ENCODE measurements around the gene CCDC27.

The CCDC27 gene

DNA sequence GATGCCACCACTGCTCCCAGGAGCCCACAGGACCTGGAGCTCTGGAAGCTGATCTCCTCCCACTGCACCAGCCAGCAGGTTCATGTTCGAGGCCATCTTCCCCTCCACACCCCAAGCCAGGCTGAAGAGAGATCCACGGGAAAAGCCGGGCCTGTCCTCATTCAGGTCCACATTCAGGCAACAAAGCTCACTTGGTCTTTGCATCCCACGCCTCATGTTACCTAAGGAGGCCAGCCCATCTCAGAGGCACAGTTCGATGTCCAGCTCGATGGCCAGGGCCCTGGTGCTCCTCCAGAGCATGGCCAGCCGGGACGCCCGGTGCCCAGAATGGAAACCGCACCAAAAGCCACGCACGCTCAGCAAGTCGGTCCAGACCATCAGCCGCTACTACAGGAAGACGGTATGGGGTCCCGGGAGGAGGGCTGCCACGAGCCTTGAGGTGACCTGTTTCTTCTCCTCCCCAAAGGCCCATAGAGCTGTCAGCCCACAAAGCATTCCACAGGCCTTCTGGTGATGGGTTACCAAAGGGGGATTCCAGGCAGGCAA lies at the start of gene CCDC27:
Gene CCDC27, plus strand, starts transcription at position 51 of the 546 bp plus-strand sequence. Its CDS starts 32 bp downstream, at position 83.
- no peak for DNase-seq

DNA sequence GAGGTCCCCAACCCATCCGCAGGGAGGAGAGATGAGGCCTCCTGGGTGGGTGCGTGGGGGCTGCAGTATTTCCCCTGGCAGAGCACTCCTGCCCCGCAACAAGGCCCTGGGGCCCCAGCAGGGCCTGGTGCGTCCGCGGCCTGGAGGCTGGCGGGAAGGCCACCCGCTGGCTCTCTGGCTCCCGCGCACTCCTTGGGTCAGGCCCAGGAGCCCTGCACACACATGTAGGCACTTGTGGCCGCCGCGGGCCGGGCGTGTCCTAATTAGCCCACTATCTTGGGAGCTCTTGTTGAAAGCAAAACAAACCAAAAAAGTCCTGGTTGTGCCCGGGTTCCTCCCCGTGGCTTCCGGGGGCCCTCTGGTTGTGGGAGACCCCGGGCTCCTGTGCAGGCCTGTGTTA lies 49.7 kb upstream of the CCDC27 start:
- DNase-seq, result no peak

DNA sequence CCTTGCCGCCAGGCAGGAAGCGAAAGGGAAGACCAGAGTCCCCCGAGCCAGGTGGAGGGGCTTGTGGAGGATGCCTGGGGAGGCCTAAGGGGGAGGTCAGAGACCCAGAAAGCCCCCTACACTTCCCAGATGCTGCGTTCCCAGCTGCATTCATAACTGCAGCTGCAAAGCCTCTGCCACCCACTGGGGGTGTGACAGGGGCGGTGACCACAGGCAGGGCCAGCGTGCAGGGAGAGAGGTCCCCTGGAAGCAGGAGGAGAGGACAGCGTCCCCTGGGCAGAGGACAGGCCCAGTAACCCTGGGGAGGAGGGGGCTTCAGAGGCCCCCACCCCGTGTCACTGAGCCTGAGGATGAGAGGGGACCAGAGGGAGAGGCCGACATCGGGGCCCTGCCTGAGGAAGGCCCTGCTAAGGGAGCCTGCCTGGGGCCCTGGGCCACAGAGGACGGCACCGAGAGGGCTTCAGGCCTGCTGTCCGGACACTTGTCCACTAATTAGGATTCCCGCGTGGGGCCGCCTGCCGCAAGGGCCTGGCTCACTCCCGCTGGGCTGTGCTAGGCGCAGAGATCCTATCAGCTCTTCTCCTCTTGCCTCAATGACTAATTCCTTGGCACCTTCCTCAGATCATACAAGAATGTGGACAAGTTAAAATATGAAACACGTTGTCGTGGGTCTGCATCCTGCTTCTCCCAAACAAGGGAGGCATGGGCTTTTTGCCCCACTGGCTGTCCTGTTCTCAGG lies 49.1 kb upstream of the CCDC27 start:
- DNase-seq, result no peak

DNA sequence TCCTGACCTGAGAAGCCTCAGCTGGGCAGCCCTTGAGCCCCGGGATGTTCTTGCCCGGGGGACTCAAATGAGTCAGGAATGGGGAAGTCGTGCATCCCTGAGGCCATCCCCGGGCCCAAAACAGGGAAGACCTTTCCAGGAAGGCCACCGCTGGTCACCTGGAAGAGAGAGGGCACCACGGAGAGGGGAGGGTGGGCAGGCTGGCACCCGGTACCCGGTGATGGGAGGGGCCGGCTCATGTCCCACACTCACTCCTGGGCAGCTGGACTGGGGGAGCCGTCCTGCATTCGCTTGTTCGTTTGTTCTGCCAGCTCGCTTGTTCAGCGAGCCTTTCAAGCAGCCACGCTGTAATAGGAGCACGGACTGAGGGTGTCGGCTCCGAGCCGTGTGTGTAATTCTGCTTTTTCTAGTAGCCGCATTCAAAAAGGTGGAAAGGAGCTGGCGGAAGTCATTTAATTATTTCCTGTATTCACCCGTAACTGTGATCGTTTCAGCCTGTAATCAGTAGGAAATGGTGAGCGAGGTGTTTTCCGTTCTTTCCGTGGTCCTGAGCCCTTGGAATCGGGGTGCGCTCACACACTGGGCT lies 48.4 kb upstream of the CCDC27 start:
- no peak for DNase-seq

DNA sequence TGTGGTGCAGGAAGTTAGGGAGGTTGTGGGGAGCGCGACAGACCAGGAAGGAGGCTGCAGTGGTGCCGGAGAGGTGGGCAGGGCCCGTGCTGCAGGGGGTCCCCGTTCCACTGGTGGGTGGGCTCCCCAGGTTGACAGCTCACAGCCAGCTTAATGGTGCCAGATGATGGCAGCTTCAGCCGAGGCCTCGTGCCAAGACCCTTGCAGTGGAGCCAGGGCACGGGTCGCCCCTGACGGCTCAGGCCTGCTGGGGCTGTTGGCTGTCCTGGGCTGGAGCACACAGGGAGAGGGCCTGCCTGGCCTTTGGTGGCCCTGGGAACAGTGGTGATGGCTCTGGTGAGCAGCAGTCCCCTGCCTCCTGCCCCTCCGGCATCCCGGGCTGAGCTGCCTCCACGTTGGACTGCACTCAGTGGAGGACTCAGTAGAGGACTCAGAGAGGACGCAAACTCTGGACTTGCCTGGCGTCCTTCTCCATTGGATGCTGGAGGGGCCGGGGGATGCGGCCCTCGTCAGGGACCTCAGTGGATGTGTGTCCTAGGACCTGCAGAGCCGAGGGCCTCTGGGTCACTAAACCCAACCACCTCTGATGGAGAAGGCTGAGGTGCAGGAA lies 46.8 kb upstream of the CCDC27 start:
- no peak for DNase-seq

DNA sequence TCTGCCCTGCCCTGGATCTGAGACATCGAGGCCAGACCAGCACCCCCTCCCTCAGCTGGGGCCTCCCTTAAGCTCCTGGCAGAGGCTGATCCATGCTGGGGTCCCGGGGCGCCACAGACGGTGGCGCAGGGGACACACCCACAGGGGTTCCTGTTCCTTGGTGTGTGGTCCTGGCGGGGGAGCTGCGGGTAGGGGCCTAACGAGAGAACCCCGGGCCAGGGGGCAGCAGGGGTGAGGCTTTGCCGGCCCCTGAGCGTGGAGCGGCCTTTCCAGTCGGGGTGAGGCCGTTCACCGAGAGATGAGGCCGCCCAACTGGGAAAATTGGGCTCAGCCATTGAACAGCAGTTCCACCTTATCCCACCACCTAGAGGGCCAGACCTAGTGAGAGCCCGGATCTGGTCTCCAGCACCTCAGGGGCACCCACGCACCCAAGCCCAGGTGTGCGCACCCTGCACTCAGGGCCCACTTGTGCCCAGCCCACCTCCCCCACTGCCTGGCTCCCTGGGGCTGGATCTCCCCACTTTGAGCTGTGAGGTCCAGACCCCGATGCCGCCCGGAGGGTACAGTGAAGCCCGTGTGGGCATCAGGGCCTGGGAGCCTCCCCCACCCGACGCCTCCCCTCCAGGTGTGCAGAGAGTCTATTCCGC lies 45.5 kb upstream of the CCDC27 start:
- no peak for DNase-seq

DNA sequence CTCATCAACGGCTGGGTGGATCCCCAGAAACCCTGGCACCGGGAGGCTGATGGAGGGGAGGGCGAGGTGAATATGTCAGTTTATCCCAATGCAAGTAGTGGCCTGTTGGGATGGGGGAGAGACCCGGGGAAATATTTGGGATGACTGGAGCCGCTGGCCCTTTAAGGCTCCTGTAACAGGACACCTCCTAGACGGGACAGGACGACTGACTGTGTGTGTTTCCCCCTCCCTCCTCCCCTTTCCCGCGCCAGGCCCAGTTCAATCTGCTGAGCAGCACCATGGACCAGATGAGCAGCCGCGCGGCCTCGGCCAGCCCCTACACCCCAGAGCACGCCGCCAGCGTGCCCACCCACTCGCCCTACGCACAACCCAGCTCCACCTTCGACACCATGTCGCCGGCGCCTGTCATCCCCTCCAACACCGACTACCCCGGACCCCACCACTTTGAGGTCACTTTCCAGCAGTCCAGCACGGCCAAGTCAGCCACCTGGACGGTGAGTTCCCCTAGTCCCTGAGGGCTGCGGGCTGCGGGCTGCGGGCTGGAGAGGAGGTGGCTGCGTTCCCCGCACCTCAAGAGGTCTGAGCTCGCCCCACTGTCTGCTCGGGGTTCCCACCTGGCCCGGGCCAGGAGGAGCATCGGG lies 44.8 kb upstream of the CCDC27 start:
- no peak for DNase-seq

DNA sequence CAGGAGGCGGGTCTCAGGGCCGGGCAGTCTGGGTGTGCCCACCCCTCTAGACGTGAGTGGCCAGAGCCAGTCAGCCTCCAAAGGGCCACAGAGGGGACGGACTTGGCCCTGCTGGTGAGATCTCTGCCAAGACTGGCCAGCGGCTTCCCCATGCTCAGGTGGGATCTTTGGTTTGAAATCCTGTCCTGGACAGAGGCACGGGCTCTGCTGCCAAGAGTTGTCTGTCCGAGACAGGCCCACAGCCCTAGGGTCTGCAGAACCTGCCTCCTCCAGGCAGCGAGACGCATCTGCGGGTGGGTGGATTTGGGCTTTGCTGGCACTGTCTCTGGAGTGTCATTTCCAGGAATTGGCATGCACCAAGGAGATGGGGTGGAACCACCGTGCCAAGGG lies 44.3 kb upstream of the CCDC27 start:
- DNase-seq, result no peak

DNA sequence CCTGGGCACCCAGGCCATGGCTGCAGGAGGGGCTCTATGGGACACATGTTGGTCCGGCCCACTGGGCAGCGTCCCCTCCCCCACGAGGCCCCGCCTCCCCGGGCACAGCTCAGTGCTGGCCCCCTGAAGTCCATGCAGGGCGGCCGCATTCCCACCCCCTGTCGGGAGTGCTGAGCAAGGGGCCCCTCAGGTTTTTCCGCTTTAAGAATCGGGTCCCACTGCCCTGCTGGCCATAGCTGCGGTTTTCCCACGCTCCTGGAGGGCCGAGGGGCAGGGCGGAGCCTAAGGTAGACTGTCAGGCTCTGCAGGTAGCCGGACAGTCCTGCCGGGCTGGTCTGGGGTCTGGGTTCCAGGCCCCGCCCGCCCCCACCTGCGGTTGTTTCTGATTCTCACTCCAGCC lies 43.5 kb upstream of the CCDC27 start:
- no peak for DNase-seq

DNA sequence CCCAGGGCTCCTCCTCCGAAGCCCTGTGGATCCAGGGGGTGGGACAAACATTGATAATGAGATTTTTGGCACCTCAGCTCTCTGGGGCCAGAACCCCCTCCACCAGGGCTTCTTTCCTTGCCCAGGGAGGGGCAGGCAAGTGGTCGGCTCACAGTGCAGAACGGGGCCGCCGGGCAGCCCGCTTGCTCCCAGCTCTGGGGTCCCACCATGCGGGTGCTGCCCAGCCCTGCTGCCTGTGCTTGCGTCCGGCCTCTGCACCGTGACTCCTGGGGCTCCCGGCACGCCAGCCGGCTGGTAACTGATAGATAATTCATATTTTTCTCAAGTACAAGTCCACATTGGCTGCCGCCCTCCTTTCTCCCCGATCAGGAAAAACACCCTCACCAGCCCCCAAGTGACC lies 42.0 kb upstream of the CCDC27 start:
- DNase-seq, result no peak

DNA sequence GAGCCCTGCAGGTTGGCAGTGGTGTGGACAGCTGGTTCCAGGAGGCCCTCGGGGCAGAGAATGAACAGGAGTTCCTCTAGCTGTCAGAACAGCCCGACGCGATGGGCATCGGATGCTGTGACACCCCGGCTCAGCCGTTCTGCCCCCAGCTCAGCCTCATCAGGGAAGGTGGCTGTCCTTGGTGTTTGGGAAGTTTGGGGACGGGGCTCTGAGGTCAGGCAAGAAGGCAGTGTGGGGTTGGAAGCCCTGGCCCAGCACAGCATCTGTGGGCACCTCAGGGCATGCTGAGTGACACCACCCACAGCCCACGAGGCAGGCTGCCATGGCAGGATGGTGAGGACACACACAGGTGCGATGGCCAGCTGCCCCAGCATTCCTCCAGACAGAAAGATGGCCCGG lies 40.9 kb upstream of the CCDC27 start:
- DNase-seq, result no peak

DNA sequence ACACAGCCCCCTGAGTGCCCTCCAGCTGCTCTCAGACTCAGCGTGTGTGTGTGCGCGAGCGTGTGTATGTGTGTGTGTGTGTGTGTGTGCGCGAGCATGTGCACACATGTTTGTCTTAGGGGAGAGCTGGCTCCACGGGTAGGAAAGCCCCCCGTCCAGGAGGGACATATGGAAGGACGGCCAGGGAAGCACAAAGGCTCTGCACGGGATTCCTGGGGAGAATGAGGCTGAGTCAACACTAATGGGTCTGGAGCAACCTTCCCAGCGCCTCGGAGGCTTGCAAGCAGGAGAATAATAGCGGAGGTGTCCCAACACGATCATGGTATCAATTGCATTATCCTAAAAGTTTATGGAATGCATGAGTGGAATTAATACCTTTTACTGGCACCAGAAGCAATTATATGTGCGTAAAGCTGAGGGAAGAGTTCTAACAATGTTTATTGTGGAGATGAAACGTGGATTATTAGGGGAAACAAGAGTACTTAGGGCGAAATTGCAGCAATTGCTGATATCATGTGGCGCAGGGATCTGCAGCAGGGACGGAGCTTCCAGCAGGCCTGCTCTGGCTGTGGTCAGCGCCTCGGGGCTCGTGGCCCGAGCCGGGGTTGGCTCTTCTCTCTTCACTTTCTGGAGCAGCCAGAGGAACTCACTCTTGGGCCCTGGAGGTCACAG lies 40.3 kb upstream of the CCDC27 start:
- DNase-seq, result no peak

DNA sequence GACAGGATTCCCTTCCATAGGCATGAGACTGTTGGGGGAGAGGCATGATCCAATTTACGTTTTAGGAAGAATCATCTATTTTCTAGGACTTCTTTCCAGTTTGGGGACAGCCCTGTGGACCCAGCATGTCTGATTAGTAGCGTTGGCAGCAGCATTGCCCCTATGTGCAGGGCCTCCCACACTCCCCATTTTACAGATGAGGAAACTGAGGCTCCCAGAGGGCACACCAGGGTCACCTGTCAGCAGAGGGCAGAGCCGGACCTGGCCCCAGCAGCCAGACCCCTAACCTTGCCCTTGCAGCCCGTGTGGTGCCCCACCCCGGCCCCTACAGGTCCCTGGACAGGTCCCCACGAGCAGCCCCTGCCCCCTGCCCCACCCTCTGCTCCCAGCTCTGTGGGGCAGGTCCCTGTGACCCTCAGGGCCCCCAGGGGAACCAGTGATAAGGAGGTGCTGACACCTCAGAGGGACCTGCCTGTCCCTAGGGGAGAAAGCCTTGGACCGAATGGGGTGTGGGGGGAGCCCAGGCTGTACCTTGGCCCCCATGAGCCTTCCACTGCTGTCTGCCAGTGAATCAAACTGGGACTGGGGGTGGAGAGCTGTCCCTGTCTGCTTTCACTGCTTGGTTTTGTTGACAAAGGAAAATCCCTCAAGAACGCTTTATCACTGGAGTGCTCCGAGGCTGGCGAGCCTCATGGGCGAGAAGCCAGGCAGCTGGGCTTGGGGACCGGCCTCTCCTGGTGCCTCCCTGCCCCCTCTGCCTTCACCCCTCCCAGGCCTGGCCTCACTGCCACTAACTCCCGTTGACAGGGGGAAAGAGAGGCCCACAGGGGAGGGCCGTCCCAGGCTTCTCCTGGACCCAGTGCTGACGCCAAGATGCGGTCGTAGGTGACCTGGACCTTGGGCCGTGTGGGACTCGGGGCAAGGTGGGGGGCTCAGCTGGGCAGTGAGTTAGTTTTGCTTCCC lies 39.4 kb upstream of the CCDC27 start:
- no peak for DNase-seq

DNA sequence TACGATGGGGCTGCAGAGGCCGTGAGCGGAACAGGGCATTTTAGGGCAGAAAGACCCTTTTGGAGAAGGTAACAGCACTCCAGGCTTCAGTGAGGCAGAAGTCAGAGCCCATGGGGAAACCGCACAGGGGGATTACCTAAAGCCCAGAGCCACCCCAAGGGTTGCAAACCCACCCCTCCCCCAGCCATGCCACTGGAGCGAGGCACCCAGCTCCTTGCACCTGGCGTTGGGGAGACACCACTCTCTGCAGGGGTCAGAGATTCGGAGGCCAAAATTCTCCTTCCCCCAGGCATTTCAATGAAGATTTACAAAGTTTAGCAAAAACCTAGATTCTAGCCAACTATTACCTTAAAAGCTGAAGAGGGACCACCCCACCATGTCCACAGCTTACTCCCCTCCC lies 38.4 kb upstream of the CCDC27 start:
- DNase-seq, result no peak

DNA sequence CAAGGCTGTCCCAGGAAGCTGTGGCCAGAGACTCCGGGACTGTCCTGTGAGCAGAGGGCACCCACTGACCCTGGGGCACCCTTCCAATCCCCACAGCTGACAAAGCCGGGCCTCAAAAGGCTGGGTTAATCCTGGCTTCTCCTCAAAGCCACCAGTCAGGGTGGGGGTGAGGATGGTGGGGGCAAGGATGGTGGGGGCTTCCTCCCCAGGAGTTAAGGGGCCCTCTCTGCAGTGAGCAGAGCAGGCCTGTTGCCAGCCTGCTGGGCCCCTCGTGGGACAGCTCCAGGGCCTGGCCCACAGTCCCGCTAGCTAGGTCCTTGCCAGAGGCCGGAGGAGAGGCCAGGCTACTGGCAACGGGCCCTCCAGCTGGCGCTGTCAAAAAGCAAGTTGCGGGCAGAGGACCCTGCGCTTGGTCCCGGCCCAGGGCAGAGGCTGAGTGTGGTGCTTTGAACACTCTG lies 37.9 kb upstream of the CCDC27 start:
- no peak for DNase-seq

DNA sequence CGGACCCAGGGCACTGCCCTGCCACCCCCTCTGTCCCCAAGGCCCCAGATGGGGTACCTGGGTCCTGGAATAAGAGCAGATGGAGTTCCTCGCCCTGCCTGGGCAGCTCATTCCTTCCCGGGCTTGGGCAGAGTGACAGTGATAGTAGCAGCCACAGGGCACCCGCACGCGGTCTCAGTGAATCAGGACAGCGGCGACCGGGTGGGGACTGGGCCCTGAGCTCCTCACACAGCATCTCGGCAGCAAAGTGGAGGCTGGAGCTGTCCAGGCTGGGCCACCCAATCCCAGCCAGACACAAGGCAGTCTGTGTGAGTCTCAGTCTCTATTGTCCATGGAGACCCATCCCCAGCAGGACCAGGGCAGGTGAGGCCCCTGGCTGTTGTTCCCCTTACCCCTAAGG lies 37.4 kb upstream of the CCDC27 start:
- no peak for DNase-seq

DNA sequence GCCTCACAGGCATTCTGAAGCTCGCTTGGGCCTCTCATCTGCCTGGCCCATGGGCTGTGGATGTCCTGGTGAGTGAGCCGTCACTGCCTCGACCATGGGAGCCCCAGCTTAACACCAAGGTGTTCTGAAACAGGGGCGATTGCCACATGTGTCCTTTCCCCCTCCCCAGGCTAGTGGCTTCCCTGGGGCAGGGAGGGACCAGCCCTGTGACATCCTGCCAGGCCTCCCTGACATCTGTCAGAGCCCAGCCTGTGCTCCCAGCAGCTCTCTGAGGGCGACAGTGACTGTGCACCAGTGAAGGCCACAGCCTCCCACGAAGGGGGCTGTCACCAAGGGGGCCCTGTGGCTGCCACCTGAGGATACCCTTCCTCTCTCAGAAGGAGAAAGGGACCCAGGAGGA lies 35.9 kb upstream of the CCDC27 start:
- DNase-seq, result no peak

DNA sequence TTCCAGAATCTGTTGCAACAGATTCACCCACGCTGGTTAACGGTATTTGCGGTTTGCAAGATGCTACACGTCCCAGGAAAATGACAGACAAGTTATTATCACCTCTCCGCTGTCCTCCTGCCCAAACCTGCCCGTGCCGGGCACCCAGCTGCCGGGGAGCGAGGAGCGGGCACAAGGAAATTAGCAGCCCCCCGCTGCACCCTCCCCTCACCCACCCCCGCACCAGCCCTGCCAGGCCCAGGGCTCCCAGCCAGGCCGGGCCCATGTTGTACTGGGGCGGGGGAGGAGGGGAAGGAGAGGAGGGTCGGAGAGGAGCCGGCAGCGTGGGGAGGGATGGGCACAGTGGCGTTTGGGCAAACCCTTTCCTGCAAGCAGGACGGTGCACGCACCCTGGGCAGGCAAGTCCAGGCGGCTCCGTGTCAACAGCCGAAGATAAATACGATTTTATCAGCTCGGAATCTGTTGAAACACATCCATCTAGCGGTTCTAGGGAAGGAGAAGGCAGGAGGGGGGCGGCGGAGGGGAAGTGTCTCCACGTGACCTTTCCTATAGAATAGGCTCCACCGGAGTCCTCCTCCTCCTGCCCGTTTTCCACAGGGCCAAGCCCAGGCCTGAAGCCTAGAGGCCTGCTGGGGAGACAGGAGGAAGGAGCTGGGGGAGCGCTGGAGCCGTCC lies 35.1 kb upstream of the CCDC27 start:
- DNase-seq, result peak; percentile 40

DNA sequence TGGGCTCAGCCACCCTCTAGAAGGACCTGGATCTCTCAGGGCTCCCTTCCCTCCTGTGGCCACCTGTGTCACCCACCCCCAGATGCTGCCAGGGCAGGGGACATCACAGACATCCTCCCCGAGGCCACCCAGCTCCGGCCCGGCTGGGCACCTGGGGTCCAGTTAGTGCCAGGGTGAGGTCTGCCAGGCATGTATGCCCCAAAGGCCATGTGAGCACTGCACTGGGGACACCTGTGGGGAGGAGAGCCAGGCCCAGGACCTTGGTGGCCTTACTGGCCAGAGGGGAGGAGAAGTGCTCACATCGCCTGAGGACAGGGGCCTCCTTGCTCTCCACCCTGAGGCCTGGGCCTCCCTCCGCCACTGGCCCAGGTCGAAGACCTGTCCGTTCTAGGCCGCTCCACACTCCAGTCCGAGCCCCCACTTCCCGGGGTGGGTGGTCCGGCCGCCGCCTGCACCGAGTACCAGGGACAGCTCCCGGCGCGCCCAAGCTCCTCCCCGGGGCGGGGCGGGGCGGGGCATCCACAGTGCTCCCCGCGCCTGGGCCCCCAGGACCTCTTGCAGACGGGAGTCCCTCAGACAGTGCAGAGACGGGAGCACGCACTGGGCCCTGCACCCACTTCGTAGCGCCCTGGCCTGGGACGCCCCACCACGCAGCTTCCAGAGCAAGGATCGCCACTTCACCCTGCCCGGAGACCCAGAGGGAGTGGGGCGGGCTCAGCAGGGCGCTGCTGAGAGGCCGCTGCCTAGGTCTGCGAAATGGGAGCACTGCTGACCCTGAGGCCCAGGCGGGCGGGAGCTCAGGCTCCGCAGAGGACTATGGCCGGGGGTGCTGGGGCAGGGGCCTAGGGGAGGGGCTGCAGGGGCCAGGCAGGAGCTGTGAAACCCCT lies 34.3 kb upstream of the CCDC27 start:
- no peak for DNase-seq

DNA sequence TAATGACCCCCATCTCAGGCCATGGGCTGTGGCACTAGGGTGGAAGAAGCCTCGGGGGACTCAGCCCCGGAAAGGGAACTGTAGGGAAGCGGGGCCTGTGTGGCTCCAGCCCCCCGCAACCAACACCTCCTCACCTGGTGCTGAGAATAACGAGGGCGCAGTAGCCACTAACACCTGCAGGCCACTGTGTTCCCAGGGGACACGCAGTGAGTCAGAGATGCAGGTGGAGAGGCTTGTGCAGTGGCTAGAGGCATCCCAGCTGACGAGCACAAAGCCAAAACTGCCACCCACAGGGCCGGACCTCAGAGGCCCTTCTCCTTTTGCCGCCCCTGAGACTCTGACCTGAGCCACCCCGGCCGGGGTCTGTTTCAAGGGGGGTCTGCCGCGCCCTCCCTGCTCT lies 33.5 kb upstream of the CCDC27 start:
- no peak for DNase-seq

Measured in SHP77 treated with DMSO at 0.1 percent for 48 hours (cell line).